GM18526 (cell line): Measurements from ENCODE around the gene LPCAT4.

Experiments used
- POLR2A ChIP-seq: IDR thresholded peaks from 3 replicates; pipeline ENCODE4 v1.6.1; 2011; ENCODE audit not compliant: insufficient read length; ENCODE audit errors: extremely low read depth

Gene LPCAT4

GRCh38 chr15:34336231-34336990 is 30.6 kb downstream of the LPCAT4 start:
- no peak for TF ChIP-seq POLR2A

GRCh38 chr15:34335176-34336032 is 31.6 kb downstream of the LPCAT4 start:
- TF ChIP-seq POLR2A, result no peak

- no peak for TF ChIP-seq POLR2A
Observed at GRCh38 chr15:34334672-34335071, 32.3 kb downstream of the LPCAT4 start.

GRCh38 chr15:34332553-34333120 is 34.4 kb downstream of the LPCAT4 start:
- no peak for TF ChIP-seq POLR2A

GRCh38 chr15:34331809-34332208 is 35.2 kb downstream of the LPCAT4 start:
- no peak for TF ChIP-seq POLR2A

- TF ChIP-seq POLR2A, result no peak
Observed at GRCh38 chr15:34330279-34330678, 36.7 kb downstream of the LPCAT4 start.

- no peak for TF ChIP-seq POLR2A
Observed at GRCh38 chr15:34329006-34329405, 38.0 kb downstream of the LPCAT4 start.

GRCh38 chr15:34327906-34328305 is 39.1 kb downstream of the LPCAT4 start:
- no peak for TF ChIP-seq POLR2A

- TF ChIP-seq POLR2A, result no peak
Observed at GRCh38 chr15:34325368-34325767, 41.6 kb downstream of the LPCAT4 start.

- TF ChIP-seq POLR2A, result no peak
Observed at GRCh38 chr15:34324933-34325332, 42.1 kb downstream of the LPCAT4 start.

- no peak for TF ChIP-seq POLR2A
Observed at GRCh38 chr15:34323217-34323616, 43.8 kb downstream of the LPCAT4 start.

GRCh38 chr15:34318277-34319079 is 48.5 kb downstream of the LPCAT4 start:
- no peak for TF ChIP-seq POLR2A

- no peak for TF ChIP-seq POLR2A
Observed at GRCh38 chr15:34314491-34315490, 52.2 kb downstream of the LPCAT4 start.

- TF ChIP-seq POLR2A, result no peak
Observed at GRCh38 chr15:34311563-34311962, 55.4 kb downstream of the LPCAT4 start.
